ENCODE data around the gene ZSWIM6. TPM values are rescaled to one million over a fixed set of nuclear protein-coding genes. Genes with fewer than 3 reads are reported as not detected.
"Not testable (repeated sequence)": the region's sequence is repeated elsewhere in the genome, so short reads cannot be mapped to it uniquely, and the experiment has no call there.

ZSWIM6 gene
- total RNA-seq, 1 donor from 2014 or later = 7.4 TPM

DNA sequence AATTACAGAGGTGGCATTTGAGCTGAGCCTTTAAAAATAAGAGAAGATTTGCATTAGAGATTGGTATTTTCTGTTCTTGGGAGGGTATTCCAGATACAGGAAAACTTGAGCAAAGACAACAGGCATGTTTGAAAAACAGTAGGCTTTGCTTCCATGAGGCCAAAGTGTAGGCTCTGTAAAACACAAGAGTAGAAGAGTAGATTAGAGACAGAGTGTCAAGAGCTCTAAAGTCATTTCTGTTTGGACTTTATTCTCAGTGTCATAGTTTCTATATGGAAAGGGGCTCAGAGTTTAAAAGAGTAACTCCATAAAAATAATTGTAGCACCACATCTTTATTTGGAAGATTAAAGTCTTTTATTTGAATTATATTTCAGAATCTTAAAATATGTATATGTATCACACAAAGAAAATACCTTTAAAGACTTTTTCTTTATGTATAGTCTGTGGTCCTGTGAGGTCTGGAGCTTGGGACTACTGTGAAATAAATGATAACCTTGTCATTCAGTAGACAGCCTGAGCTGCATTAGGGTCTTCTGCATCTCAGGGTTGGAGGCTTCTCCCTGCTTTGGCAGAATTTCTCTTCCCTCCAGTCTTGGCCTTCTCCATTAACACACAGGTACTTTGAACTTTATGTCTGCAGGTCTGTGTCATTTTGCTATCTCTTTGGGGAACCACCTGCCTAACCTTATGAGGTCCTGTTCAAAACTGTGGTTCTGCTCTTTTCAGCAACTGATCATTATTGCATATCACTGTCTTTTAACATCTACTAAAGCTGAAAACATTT lies 73.6 kb downstream of the ZSWIM6 start:
- Mint-ChIP-seq H3K4me1 (peaks cover 29% of the 10 kb centered on the region), H3K9me3 (no peaks in the 10 kb centered on the region), H3K36me3 (ENCODE audit: low read depth) (peaks cover 2% of the 10 kb centered on the region), H3K27ac (no peak overlapping the region), H3K27me3 (peaks cover 16% of the 10 kb centered on the region), H3K4me3 (no peak overlapping the region)
- intact Hi-C loops (cut with micrococcal nuclease) = loop anchor here (5.0 to 10.0 kb wide), 5 partner anchors 48 to 581 kb away; partner anchors contain the start of genes ERCC8, NDUFAF2 and SMIM15
- no peak for DNase-seq

DNA sequence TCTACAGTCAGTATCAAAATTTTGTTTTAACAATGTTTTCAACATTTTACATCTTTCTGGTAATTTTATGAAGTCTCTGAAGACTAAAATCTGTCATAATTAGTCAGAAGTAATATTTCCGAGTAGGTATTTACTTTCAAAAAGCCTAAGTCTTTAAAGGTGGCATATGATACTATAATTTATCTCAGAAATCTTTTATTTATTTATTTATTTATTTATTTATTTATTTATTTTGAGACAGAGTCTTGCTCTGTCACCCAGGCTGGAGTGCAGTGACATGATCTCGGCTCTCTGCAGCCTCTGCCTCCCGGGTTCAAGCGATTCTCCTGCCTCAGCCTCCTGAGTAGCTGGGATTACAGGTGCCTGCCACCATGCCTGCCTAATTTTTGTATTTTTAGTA lies 74.4 kb downstream of the ZSWIM6 start:
- H3K36me3 Mint-ChIP-seq (ENCODE audit: low read depth); H3K27ac Mint-ChIP-seq; DNase-seq; H3K9me3 Mint-ChIP-seq; H3K4me3 Mint-ChIP-seq: not testable (repeated sequence)
- Mint-ChIP-seq H3K4me1 (peaks cover 29% of the 10 kb centered on the region), H3K27me3 (peaks cover 16% of the 10 kb centered on the region)
- intact Hi-C loops (cut with micrococcal nuclease) = loop anchor here (5.0 to 10.0 kb wide), 5 partner anchors 49 to 582 kb away; partner anchors contain the start of genes ERCC8, NDUFAF2 and SMIM15

- Mint-ChIP-seq H3K36me3 (ENCODE audit: low read depth) (peaks cover 2% of the 10 kb centered on the region), H3K9me3 (no peaks in the 10 kb centered on the region), H3K4me1 (peaks cover 23% of the 10 kb centered on the region), H3K4me3 (no peak overlapping the region), H3K27ac (no peak overlapping the region), H3K27me3 (peaks cover 16% of the 10 kb centered on the region)
- DNase-seq = no peak
- intact Hi-C loops (cut with micrococcal nuclease) = loop anchor here (1.0 to 10.0 kb wide), 8 partner anchors 50 to 583 kb away; partner anchors contain the start of genes ERCC8, NDUFAF2, SMIM15 and ZSWIM6
Observed at GRCh38 chr5:61407706-61408270, 75.7 kb downstream of the ZSWIM6 start.

DNA sequence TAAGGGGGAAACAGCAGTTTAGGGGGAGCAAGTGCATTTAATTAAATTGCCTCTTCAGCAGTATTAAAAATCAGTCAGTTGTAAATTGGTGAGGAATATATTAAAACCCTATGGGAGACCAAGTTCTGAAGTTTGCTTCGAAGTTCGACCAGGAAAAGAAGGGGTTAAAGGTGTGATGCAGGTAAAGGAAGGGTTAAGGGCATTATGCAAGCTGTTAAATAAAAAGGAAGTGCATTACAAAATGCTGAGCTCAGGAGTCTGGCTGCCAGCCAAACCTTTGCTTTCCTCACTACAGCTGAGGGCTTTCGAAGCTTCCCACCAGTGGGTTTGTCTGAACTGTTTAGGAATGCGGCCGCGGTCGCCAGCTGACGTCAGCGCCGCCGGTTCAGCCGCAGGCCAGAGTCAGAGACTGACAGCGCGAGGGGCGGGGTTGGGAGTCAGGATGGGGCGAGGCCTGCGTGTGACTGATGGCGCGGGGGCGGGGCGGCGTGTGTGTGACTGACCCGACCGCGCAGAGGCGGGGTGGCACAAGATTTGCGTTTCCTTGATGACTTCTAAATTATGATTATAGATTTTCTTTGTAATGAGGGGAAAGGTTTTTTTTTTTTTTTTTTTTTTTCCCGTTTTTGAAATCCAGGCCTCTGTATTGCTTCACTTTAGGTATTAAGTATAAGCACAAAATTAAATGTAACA lies 76.6 kb downstream of the ZSWIM6 start:
- Mint-ChIP-seq H3K27ac (peak overlapping the region; percentile 89), H3K27me3 (peaks cover 16% of the 10 kb centered on the region), H3K4me3 (peak overlapping the region; percentile 79), H3K36me3 (ENCODE audit: low read depth) (peaks cover 2% of the 10 kb centered on the region), H3K4me1 (peaks cover 20% of the 10 kb centered on the region), H3K9me3 (no peaks in the 10 kb centered on the region)
- intact Hi-C loops (cut with micrococcal nuclease) = loop anchor here (1.0 to 10.0 kb wide), 8 partner anchors 51 to 584 kb away; partner anchors contain the start of genes ERCC8, NDUFAF2, SMIM15 and ZSWIM6
- peak; percentile 98 for DNase-seq

GRCh38 chr5:61409568-61409967 lies 77.5 kb downstream of the ZSWIM6 start:
- H3K27me3 Mint-ChIP-seq = peaks cover 16% of the 10 kb centered on the region
- no peaks in the 10 kb centered on the region for H3K9me3 Mint-ChIP-seq
- peak overlapping the region; percentile 4 for H3K4me3 Mint-ChIP-seq
- intact Hi-C loops (cut with micrococcal nuclease) = loop anchor here (2.0 to 10.0 kb wide), 6 partner anchors 52 to 585 kb away; partner anchors contain the start of genes ERCC8, NDUFAF2 and SMIM15
- peaks cover 20% of the 10 kb centered on the region for H3K4me1 Mint-ChIP-seq
- peaks cover 2% of the 10 kb centered on the region for H3K36me3 Mint-ChIP-seq (ENCODE audit: low read depth)
- no peak overlapping the region for H3K27ac Mint-ChIP-seq
- no peak for DNase-seq

DNA sequence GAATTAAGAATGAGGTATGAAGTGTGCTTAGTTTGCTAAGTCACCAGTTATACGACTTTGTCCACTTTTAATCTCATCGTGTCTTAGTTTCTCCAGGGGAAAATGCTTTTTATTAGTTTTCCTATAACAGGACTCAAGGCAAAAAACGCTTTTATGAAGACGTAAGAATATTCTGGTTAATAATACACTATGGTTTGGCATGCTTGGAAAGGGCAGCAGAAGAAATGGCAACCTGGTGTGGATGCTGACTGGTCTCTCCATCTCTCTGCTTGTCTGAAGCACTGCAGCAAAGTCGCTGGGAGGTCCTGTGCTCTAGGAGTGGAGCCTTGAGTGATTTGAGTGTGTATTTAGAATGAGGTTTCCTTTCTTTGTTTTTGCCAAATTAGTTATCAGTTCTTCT lies 78.8 kb downstream of the ZSWIM6 start:
- Mint-ChIP-seq H3K27ac (no peak overlapping the region), H3K4me1 (peaks cover 21% of the 10 kb centered on the region), H3K36me3 (ENCODE audit: low read depth) (peaks cover 2% of the 10 kb centered on the region), H3K9me3 (no peaks in the 10 kb centered on the region), H3K4me3 (no peak overlapping the region), H3K27me3 (peaks cover 12% of the 10 kb centered on the region)
- DNase-seq = no peak
- intact Hi-C loops (cut with micrococcal nuclease) = no loop called here

DNA sequence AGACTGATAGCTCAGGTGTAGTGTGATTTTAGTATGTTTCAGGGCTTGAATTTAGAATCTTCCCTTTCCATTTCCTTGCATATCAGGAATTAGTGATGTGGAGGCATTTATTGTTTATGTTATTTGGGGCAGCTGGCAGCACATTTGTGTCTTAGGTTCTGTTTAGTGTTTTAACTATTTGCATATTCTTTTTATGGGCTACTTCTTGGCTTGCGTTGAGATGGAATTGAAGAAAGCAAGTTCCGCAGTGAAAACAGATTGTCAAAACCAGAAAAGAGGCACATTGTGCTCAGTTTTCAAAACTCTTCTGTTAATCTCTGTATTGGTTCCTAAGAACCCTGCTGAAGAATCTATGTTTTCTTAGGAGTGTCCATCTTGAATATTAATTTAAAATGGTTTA lies 80.3 kb downstream of the ZSWIM6 start:
- peaks cover 10% of the 10 kb centered on the region for H3K27me3 Mint-ChIP-seq
- no peak overlapping the region for H3K27ac Mint-ChIP-seq
- no peak for DNase-seq
- H3K4me3 Mint-ChIP-seq = no peak overlapping the region
- peaks cover 23% of the 10 kb centered on the region for H3K4me1 Mint-ChIP-seq
- intact Hi-C loops (cut with micrococcal nuclease) = no loop called here
- H3K9me3 Mint-ChIP-seq = no peaks in the 10 kb centered on the region
- H3K36me3 Mint-ChIP-seq (ENCODE audit: low read depth) = peaks cover 2% of the 10 kb centered on the region

GRCh38 chr5:61413205-61413604 lies 81.1 kb downstream of the ZSWIM6 start:
- H3K36me3 Mint-ChIP-seq (ENCODE audit: low read depth); intact Hi-C loops (cut with micrococcal nuclease); H3K27ac Mint-ChIP-seq; H3K27me3 Mint-ChIP-seq; H3K4me3 Mint-ChIP-seq; DNase-seq; H3K9me3 Mint-ChIP-seq: not testable (repeated sequence)
- peaks cover 18% of the 10 kb centered on the region for H3K4me1 Mint-ChIP-seq

GRCh38 chr5:61414806-61415205 lies 82.7 kb downstream of the ZSWIM6 start:
- intact Hi-C loops (cut with micrococcal nuclease) = no loop called here
- H3K36me3 Mint-ChIP-seq (ENCODE audit: low read depth) = no peaks in the 10 kb centered on the region
- no peak overlapping the region for H3K27ac Mint-ChIP-seq
- DNase-seq = no peak
- no peaks in the 10 kb centered on the region for H3K27me3 Mint-ChIP-seq
- no peaks in the 10 kb centered on the region for H3K9me3 Mint-ChIP-seq
- H3K4me1 Mint-ChIP-seq = peaks cover 4% of the 10 kb centered on the region
- H3K4me3 Mint-ChIP-seq = no peak overlapping the region

GRCh38 chr5:61416010-61416409 lies 84.0 kb downstream of the ZSWIM6 start:
- no peak for DNase-seq
- Mint-ChIP-seq H3K4me3 (no peak overlapping the region), H3K27me3 (no peaks in the 10 kb centered on the region), H3K4me1 (peaks cover 3% of the 10 kb centered on the region), H3K27ac (no peak overlapping the region), H3K36me3 (ENCODE audit: low read depth) (no peaks in the 10 kb centered on the region), H3K9me3 (peaks cover under 1% of the 10 kb centered on the region)
- intact Hi-C loops (cut with micrococcal nuclease) = no loop called here

GRCh38 chr5:61416420-61416819 lies 84.4 kb downstream of the ZSWIM6 start:
- intact Hi-C loops (cut with micrococcal nuclease) = no loop called here
- H3K27ac Mint-ChIP-seq = no peak overlapping the region
- no peaks in the 10 kb centered on the region for H3K27me3 Mint-ChIP-seq
- H3K4me3 Mint-ChIP-seq = no peak overlapping the region
- peaks cover 5% of the 10 kb centered on the region for H3K9me3 Mint-ChIP-seq
- peaks cover 3% of the 10 kb centered on the region for H3K4me1 Mint-ChIP-seq
- H3K36me3 Mint-ChIP-seq (ENCODE audit: low read depth) = no peaks in the 10 kb centered on the region
- no peak for DNase-seq

GRCh38 chr5:61417340-61417739 lies 85.3 kb downstream of the ZSWIM6 start:
- Mint-ChIP-seq H3K36me3 (ENCODE audit: low read depth) (peaks cover 2% of the 10 kb centered on the region), H3K9me3 (peaks cover 7% of the 10 kb centered on the region), H3K27me3 (no peaks in the 10 kb centered on the region), H3K27ac (no peak overlapping the region), H3K4me3 (no peak overlapping the region), H3K4me1 (peaks cover 3% of the 10 kb centered on the region)
- DNase-seq = no peak
- intact Hi-C loops (cut with micrococcal nuclease) = no loop called here

DNA sequence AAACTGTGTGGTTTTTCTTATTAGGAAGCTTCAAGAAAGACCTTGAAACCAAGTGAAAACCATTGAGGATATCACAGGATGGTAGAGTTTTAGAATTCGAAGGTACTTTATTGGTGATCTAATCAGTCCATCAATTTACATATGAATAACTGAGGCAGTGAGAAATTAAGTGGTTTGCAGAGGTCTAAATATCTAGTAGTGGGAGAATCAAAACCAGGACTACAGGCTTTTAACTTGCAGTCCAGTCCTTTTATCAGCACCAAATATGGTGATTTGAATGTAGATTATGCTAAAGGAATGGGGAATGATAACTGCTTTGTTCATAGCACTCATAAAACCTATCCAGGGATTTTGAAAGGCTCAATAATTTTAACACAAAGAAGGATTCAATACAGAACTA lies 85.8 kb downstream of the ZSWIM6 start:
- Mint-ChIP-seq H3K4me3 (no peak overlapping the region), H3K27me3 (no peaks in the 10 kb centered on the region), H3K4me1 (peaks cover 3% of the 10 kb centered on the region), H3K27ac (no peak overlapping the region), H3K9me3 (peaks cover 7% of the 10 kb centered on the region), H3K36me3 (ENCODE audit: low read depth) (peaks cover 2% of the 10 kb centered on the region)
- intact Hi-C loops (cut with micrococcal nuclease) = no loop called here
- no peak for DNase-seq

DNA sequence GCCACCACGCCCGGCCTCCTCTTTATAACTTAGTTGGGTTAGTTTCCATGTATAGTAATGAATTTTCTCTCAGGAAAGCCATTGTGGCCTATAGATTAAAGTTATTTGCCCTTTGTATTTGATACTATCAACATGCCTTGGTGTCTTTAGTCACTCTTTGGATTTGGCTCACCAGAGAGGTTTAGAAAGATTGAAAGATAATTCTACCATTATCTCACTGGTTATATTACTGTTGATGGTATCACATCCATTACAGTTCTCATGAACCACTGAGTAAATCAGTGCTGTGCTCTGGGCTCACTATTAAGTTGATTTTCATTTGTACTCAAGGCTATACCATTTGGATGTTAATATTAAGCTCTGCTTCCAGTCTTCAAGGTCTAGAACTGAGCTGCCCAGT lies 87.0 kb downstream of the ZSWIM6 start:
- intact Hi-C loops (cut with micrococcal nuclease) = no loop called here
- no peaks in the 10 kb centered on the region for H3K27me3 Mint-ChIP-seq
- H3K27ac Mint-ChIP-seq = no peak overlapping the region
- DNase-seq = no peak
- H3K36me3 Mint-ChIP-seq (ENCODE audit: low read depth) = peaks cover 2% of the 10 kb centered on the region
- peaks cover 9% of the 10 kb centered on the region for H3K4me1 Mint-ChIP-seq
- no peak overlapping the region for H3K4me3 Mint-ChIP-seq
- peaks cover 7% of the 10 kb centered on the region for H3K9me3 Mint-ChIP-seq
